ENCODE results near the gene TMEM30B. TPM values are rescaled to one million over a fixed set of nuclear protein-coding genes. Genes with fewer than 3 reads are reported as not detected.
A peak's percentile ranks its signal among the peaks of the same experiment; 100 is the strongest.

The TMEM30B gene
- total RNA-seq, 1 donor from 2014 or later, result 1.2 TPM

DNA sequence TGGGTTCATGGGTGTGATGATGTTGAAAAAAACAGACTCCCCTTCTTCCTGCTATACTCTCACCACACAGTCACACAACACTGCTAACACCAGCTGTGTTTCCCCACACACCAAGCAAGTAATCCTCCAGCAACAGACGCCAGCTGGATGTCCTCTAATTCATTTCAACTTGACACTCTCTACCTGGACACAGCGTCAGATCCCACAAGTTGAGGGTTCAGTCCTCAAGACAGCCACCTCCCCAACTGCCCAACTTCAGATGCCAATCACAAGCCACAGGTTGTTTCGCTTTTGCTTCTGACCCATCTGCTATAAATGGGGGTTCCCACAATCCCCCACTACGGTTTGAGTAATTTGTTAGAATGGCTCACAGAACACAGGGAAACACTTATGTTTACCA, 49.3 kb downstream of the TMEM30B start:
- H3K36me3 Mint-ChIP-seq (ENCODE audit: unreplicated experiment), result no peaks in the 10 kb centered on the region
- no peaks in the 10 kb centered on the region for H3K9me3 Mint-ChIP-seq (ENCODE audit: unreplicated experiment)
- H3K4me3 Mint-ChIP-seq (ENCODE audit: unreplicated experiment), result no peak overlapping the region
- no peak for DNase-seq (ENCODE audit: extremely low spot score, unreplicated experiment)
- H3K4me1 Mint-ChIP-seq (ENCODE audit: unreplicated experiment), result peaks cover 55% of the 10 kb centered on the region
- no peaks in the 10 kb centered on the region for H3K27me3 Mint-ChIP-seq (ENCODE audit: unreplicated experiment)
- H3K27ac Mint-ChIP-seq (ENCODE audit: unreplicated experiment), result peak overlapping the region; percentile 46
- TF ChIP-seq, protein P1, sequence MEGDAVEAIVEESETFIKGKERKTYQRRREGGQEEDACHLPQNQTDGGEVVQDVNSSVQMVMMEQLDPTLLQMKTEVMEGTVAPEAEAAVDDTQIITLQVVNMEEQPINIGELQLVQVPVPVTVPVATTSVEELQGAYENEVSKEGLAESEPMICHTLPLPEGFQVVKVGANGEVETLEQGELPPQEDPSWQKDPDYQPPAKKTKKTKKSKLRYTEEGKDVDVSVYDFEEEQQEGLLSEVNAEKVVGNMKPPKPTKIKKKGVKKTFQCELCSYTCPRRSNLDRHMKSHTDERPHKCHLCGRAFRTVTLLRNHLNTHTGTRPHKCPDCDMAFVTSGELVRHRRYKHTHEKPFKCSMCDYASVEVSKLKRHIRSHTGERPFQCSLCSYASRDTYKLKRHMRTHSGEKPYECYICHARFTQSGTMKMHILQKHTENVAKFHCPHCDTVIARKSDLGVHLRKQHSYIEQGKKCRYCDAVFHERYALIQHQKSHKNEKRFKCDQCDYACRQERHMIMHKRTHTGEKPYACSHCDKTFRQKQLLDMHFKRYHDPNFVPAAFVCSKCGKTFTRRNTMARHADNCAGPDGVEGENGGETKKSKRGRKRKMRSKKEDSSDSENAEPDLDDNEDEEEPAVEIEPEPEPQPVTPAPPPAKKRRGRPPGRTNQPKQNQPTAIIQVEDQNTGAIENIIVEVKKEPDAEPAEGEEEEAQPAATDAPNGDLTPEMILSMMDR (IDR thresholded peaks at IDR 0.05), result no peak

DNA sequence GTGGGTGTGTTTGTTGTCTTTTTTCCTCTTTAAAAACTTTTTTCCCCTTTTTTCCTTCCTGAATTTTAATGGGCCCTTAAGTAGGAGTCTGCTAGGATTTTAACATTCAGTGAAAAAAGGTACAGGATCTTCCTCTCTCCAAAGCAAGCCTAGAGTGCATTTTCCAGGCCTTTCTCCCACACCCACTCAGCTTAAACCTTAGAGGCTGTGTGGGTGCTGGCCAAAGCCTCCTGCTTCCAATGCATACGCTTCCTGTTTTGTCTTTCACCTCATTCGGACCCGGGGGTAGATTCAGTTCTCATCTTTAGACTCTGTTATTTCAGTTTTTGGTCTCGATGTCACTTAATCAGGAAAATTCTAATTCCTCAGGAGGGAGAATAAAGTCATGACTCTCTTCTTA, 51.2 kb downstream of the TMEM30B start:
- H3K9me3 Mint-ChIP-seq (ENCODE audit: unreplicated experiment), result no peaks in the 10 kb centered on the region
- no peaks in the 10 kb centered on the region for H3K36me3 Mint-ChIP-seq (ENCODE audit: unreplicated experiment)
- DNase-seq (ENCODE audit: extremely low spot score, unreplicated experiment), result no peak
- peaks cover 73% of the 10 kb centered on the region for H3K4me1 Mint-ChIP-seq (ENCODE audit: unreplicated experiment)
- TF ChIP-seq, protein P1 (IDR thresholded peaks at IDR 0.05), result no peak
- no peaks in the 10 kb centered on the region for H3K27me3 Mint-ChIP-seq (ENCODE audit: unreplicated experiment)
- H3K27ac Mint-ChIP-seq (ENCODE audit: unreplicated experiment), result peak overlapping the region; percentile 13
- no peak overlapping the region for H3K4me3 Mint-ChIP-seq (ENCODE audit: unreplicated experiment)

DNA sequence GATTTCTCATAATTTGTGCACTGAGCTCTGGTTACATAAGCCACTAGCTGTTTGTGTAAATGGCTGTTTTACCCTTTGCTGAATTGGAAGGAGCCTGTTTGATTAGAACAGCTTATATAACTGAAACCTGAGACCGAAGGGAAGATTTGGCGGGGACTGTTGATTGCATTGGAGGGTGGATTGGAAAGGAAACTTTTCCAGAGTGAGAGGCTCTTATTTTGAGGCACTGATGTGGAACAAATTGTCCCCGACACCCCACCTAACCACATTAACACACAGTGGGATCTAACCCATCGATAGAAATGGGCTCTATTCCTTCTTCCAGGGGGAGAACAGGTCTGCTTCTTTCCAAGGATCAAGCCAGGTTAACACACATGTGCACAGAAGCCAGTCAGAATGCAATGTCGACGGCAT, 51.7 kb downstream of the TMEM30B start:
- Mint-ChIP-seq H3K4me1 (ENCODE audit: unreplicated experiment) (peaks cover 69% of the 10 kb centered on the region), H3K9me3 (ENCODE audit: unreplicated experiment) (no peaks in the 10 kb centered on the region), H3K27ac (ENCODE audit: unreplicated experiment) (peak overlapping the region; percentile 45), H3K4me3 (ENCODE audit: unreplicated experiment) (no peak overlapping the region), H3K27me3 (ENCODE audit: unreplicated experiment) (no peaks in the 10 kb centered on the region), H3K36me3 (ENCODE audit: unreplicated experiment) (no peaks in the 10 kb centered on the region)
- no peak for DNase-seq (ENCODE audit: extremely low spot score, unreplicated experiment)
- TF ChIP-seq, protein P1 (IDR thresholded peaks at IDR 0.05), result no peak

DNA sequence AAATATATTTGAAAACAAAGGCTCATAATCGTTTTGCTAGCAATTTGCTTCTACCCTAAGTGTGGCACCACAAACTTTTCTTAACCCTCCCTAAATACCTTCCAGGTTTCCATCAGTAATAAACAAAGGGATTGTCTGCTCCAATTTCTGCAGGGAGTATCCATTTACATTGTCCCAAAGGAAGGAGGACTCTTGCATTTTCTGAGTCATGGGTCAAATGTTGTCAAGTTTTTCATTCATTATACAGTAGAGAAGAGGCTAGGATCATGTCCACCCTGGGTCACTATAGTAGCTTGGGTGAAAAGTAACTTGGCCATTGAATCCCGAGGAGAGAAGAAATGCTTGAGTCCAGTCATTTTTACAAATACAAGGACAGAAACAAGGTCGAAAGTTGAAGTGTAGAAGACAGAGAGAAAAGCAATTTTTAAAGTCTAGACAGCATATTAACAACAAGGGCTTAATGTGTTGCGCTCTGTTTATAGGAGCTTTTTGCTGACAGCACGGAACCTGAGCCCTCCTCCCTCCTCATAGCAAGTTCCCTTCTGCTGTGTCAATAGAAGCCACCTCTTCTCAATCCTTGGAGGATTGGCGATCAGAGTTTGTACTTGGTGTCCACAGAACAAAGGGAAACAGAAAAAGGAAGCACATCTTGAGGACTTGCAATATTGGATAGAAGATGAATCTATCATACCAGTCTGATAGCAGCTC, 53.1 kb downstream of the TMEM30B start:
- no peak for DNase-seq (ENCODE audit: extremely low spot score, unreplicated experiment)
- Mint-ChIP-seq H3K9me3 (ENCODE audit: unreplicated experiment) (no peaks in the 10 kb centered on the region), H3K4me3 (ENCODE audit: unreplicated experiment) (no peak overlapping the region), H3K27me3 (ENCODE audit: unreplicated experiment) (no peaks in the 10 kb centered on the region), H3K27ac (ENCODE audit: unreplicated experiment) (peak overlapping the region; percentile 77), H3K36me3 (ENCODE audit: unreplicated experiment) (no peaks in the 10 kb centered on the region), H3K4me1 (ENCODE audit: unreplicated experiment) (peaks cover 71% of the 10 kb centered on the region)
- TF ChIP-seq, protein P1 (IDR thresholded peaks at IDR 0.05), result no peak

Other genes with a start within 250 kb of the TMEM30B start
- 10.6 and 11.1 TPM in 2 replicates for gene PRKCH, start 40.2 kb upstream of the TMEM30B start, total RNA-seq